ENCODE data around the gene CYREN.

CYREN gene

GRCh38 chr7:135170274-135170997 is at the start of gene CYREN:
Gene CYREN, minus strand, starts transcription at chr7:135170707. Its CDS starts 1,785 bp downstream, at chr7:135168922.
- peak within 1 kb of the TSS; percentile 68 for H3K4me3 ChIP-seq (replicated peaks; ENCODE audit: low read depth, low read length)
- TF ChIP-seq CTCF (IDR thresholded peaks at IDR 0.05; ENCODE audit: low read length, missing control alignments), result peak; percentile 43
- peak; percentile 94 for DNase-seq (ENCODE audit: low read depth)

- no peak for DNase-seq (ENCODE audit: low read depth)
- H3K4me3 ChIP-seq (replicated peaks; ENCODE audit: low read depth, low read length), result no peak overlapping the region
- no peak for TF ChIP-seq CTCF (IDR thresholded peaks at IDR 0.05; ENCODE audit: low read length, missing control alignments)
Measured at GRCh38 chr7:135217645-135218509, 47.4 kb upstream of the CYREN start.

GRCh38 chr7:135215698-135216097 is 45.2 kb upstream of the CYREN start:
- no peak for TF ChIP-seq CTCF (IDR thresholded peaks at IDR 0.05; ENCODE audit: low read length, missing control alignments)
- H3K4me3 ChIP-seq (replicated peaks; ENCODE audit: low read depth, low read length), result no peak overlapping the region
- DNase-seq (ENCODE audit: low read depth), result no peak

GRCh38 chr7:135215180-135215579 is 44.7 kb upstream of the CYREN start:
- no peak for DNase-seq (ENCODE audit: low read depth)
- no peak for TF ChIP-seq CTCF (IDR thresholded peaks at IDR 0.05; ENCODE audit: low read length, missing control alignments)
- H3K4me3 ChIP-seq (replicated peaks; ENCODE audit: low read depth, low read length), result no peak overlapping the region

- no peak overlapping the region for H3K4me3 ChIP-seq (replicated peaks; ENCODE audit: low read depth, low read length)
- no peak for TF ChIP-seq CTCF (IDR thresholded peaks at IDR 0.05; ENCODE audit: low read length, missing control alignments)
- no peak for DNase-seq (ENCODE audit: low read depth)
Measured at GRCh38 chr7:135213831-135214230, 43.3 kb upstream of the CYREN start.

GRCh38 chr7:135211946-135212685 is 41.6 kb upstream of the CYREN start:
- peak; percentile 66 for DNase-seq (ENCODE audit: low read depth)

More at GRCh38 chr7:135211946-135212685, 41.6 kb upstream of the CYREN start:
- peak overlapping the region; percentile 83 for H3K4me3 ChIP-seq (replicated peaks; ENCODE audit: low read depth, low read length)
